ENCODE results near the gene CHD6.

DNA sequence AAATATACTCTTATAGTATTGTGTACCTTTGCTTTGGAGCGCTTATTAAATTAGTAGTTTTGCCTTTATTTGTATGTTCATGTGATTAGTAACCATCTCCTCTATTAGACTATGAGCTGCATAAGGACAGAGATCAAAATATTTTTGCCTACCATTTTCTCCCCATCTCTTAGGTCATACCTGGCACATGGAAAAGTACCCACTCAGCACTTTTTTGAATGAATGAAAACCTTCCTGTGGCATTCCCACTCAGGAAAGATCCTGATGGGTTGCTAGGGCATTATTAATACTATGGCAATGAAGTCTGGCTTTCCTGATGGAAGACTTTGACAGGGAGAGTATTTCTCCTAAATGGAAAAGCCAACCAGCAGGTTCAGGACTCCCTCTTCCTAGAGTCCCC lies 20.3 kb upstream of the CHD6 start:
- TF ChIP-seq, protein P1, sequence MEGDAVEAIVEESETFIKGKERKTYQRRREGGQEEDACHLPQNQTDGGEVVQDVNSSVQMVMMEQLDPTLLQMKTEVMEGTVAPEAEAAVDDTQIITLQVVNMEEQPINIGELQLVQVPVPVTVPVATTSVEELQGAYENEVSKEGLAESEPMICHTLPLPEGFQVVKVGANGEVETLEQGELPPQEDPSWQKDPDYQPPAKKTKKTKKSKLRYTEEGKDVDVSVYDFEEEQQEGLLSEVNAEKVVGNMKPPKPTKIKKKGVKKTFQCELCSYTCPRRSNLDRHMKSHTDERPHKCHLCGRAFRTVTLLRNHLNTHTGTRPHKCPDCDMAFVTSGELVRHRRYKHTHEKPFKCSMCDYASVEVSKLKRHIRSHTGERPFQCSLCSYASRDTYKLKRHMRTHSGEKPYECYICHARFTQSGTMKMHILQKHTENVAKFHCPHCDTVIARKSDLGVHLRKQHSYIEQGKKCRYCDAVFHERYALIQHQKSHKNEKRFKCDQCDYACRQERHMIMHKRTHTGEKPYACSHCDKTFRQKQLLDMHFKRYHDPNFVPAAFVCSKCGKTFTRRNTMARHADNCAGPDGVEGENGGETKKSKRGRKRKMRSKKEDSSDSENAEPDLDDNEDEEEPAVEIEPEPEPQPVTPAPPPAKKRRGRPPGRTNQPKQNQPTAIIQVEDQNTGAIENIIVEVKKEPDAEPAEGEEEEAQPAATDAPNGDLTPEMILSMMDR (IDR thresholded peaks at IDR 0.05) = no peak
- TF ChIP-seq POLR2A (IDR thresholded peaks at IDR 0.05) = no peak
